ENCODE data around the gene RIIAD1. TPM values are rescaled to one million over a fixed set of nuclear protein-coding genes. Genes with fewer than 3 reads are reported as not detected.
"Not testable (repeated sequence)": the region's sequence is repeated elsewhere in the genome, so short reads cannot be mapped to it uniquely, and the experiment has no call there.

Gene RIIAD1
- total and polyA plus RNA-seq, 7 experiments from 2014 or later = not detected

GRCh38 chr1:151762941-151763921 lies 41.9 kb downstream of the RIIAD1 start, which contains the start of gene MRPL9:
TSS of gene MRPL9 (minus strand) at chr1:151763496. CDS start at chr1:151763479, 17 bp downstream.
- DNase-seq (peak; percentile 73 to 85 (median 82)), ATAC-seq (peak; percentile 99)
- peak within 1 kb of the TSS; percentile 76 for H3K4me3 ChIP-seq (ENCODE audit: low read length)
- no peaks in the 10 kb centered on the region for H3K27me3 Mint-ChIP-seq
- no peaks in the 10 kb centered on the region for H3K27me3 ChIP-seq (ENCODE audit: control insufficient read depth in 2 of 2, insufficient read depth in 2 of 2, low read length in 2 of 2)
- H3K36me3 Mint-ChIP-seq = peaks cover 3 to 23% (median 5%) of the 10 kb centered on the region in 5 donors
- peak within 1 kb of the TSS; percentile 81 for H3K27ac ChIP-seq (ENCODE audit: low read depth, low read length)
- H3K27ac Mint-ChIP-seq = peak within 1 kb of the TSS; percentile 92 to 100 (median 97)
- intact Hi-C loops (cut with micrococcal nuclease) = loop anchor here (1.0 to 5.0 kb wide), 7 partner anchors 27 to 564 kb away; partner anchors contain the start of genes TDRKH (in 2 of the 2), PI4KB (in 1 of the 2), PIP5K1A (in 1 of the 2) and RIIAD1 (in 1 of the 2)
- peaks cover 6 to 41% (median 12%) of the 10 kb centered on the region in 3 experiments for H3K36me3 ChIP-seq (ENCODE audit: control insufficient read depth in 2 of 3, insufficient read depth in 3 of 3, low read length in 3 of 3)
- peaks cover 0 to 3% (median 0%) of the 10 kb centered on the region in 11 donors for H3K9me3 Mint-ChIP-seq
- H3K4me3 Mint-ChIP-seq = peak within 1 kb of the TSS; percentile 91 to 98 (median 95)
- POLR2A ChIA-PET = interaction anchor here (0.5 to 3.0 kb wide), 18 partner anchors 8 to 1283 kb away, joined by 3 to 24 read pairs (median 3); partner anchors contain the start of genes POGZ, SNX27 and TDRKH
- H3K4me1 ChIP-seq (ENCODE audit: control insufficient read depth in 2 of 2, insufficient read depth in 2 of 2, low read length in 2 of 2) = peaks cover 11 to 12% of the 10 kb centered on the region in 2 donors
- H3K9me3 ChIP-seq (ENCODE audit: control insufficient read depth in 2 of 3, low read length in 3 of 3) = no peaks in the 10 kb centered on the region
- CTCF ChIA-PET = interaction anchor here (1.1 kb wide), 1 partner anchor 26 kb away, joined by 4 read pairs; no protein-coding TSS in a partner anchor
- peaks cover 13 to 28% (median 21%) of the 10 kb centered on the region in 7 donors for H3K4me1 Mint-ChIP-seq

GRCh38 chr1:151763990-151764389 lies 42.7 kb downstream of the RIIAD1 start:
- Mint-ChIP-seq H3K27me3 (no peaks in the 10 kb centered on the region), H3K9me3 (peaks cover 0 to 3% (median 0%) of the 10 kb centered on the region in 11 donors), H3K36me3 (peaks cover 3 to 23% (median 5%) of the 10 kb centered on the region in 5 donors), H3K4me1 (peaks cover 13 to 31% (median 21%) of the 10 kb centered on the region in 7 donors), H3K4me3 (peak overlapping the region; percentile 91 to 98 (median 95)), H3K27ac (peak overlapping the region; percentile 92 to 100 (median 97))
- intact Hi-C loops (cut with micrococcal nuclease) = loop anchor here (1.0 to 5.0 kb wide), 7 partner anchors 26 to 565 kb away; partner anchors contain the start of genes TDRKH (in 2 of the 2), PI4KB (in 1 of the 2), PIP5K1A (in 1 of the 2) and RIIAD1 (in 1 of the 2)
- DNase-seq = no peak
- POLR2A ChIA-PET = interaction anchor here (0.5 to 3.0 kb wide), 10 partner anchors 9 to 437 kb away, joined by 3 to 24 read pairs (median 4); partner anchors contain the start of genes POGZ, SNX27 and TDRKH
- H3K27ac ChIP-seq (ENCODE audit: low read depth, low read length) = peak overlapping the region; percentile 81
- H3K4me1 ChIP-seq (ENCODE audit: control insufficient read depth in 2 of 2, insufficient read depth in 2 of 2, low read length in 2 of 2) = peaks cover 11 to 12% of the 10 kb centered on the region in 2 donors
- CTCF ChIA-PET = interaction anchor here (1.1 kb wide), 1 partner anchor 25 kb away, joined by 4 read pairs; no protein-coding TSS in a partner anchor
- H3K27me3 ChIP-seq (ENCODE audit: control insufficient read depth in 2 of 2, insufficient read depth in 2 of 2, low read length in 2 of 2) = no peaks in the 10 kb centered on the region
- ATAC-seq = no peak
- H3K4me3 ChIP-seq (ENCODE audit: low read length) = peak overlapping the region; percentile 76
- H3K36me3 ChIP-seq (ENCODE audit: control insufficient read depth in 2 of 3, insufficient read depth in 3 of 3, low read length in 3 of 3) = peaks cover 6 to 36% (median 12%) of the 10 kb centered on the region in 3 experiments
- no peaks in the 10 kb centered on the region for H3K9me3 ChIP-seq (ENCODE audit: control insufficient read depth in 2 of 3, low read length in 3 of 3)

- H3K27ac ChIP-seq (ENCODE audit: low read depth, low read length); H3K27ac Mint-ChIP-seq; intact Hi-C loops (cut with micrococcal nuclease); H3K4me3 Mint-ChIP-seq; H3K9me3 Mint-ChIP-seq; H3K27me3 ChIP-seq (ENCODE audit: control insufficient read depth in 2 of 2, insufficient read depth in 2 of 2, low read length in 2 of 2); DNase-seq; POLR2A ChIA-PET; CTCF ChIA-PET; H3K27me3 Mint-ChIP-seq; H3K4me3 ChIP-seq (ENCODE audit: low read length); H3K36me3 Mint-ChIP-seq; H3K9me3 ChIP-seq (ENCODE audit: control insufficient read depth in 2 of 3, low read length in 3 of 3); ATAC-seq; H3K36me3 ChIP-seq (ENCODE audit: control insufficient read depth in 2 of 3, insufficient read depth in 3 of 3, low read length in 3 of 3); H3K4me1 ChIP-seq (ENCODE audit: control insufficient read depth in 2 of 2, insufficient read depth in 2 of 2, low read length in 2 of 2): not testable (repeated sequence)
- peaks cover 8 to 18% (median 11%) of the 10 kb centered on the region in 7 donors for H3K4me1 Mint-ChIP-seq
Observed at GRCh38 chr1:151768351-151769066, 47.2 kb downstream of the RIIAD1 start.

- H3K9me3 ChIP-seq (ENCODE audit: control insufficient read depth in 2 of 3, low read length in 3 of 3); ATAC-seq; H3K4me1 ChIP-seq (ENCODE audit: control insufficient read depth in 2 of 2, insufficient read depth in 2 of 2, low read length in 2 of 2); POLR2A ChIA-PET; CTCF ChIA-PET; H3K27ac ChIP-seq (ENCODE audit: low read depth, low read length); H3K27me3 ChIP-seq (ENCODE audit: control insufficient read depth in 2 of 2, insufficient read depth in 2 of 2, low read length in 2 of 2); H3K27me3 Mint-ChIP-seq; intact Hi-C loops (cut with micrococcal nuclease); DNase-seq; H3K27ac Mint-ChIP-seq; H3K4me3 Mint-ChIP-seq; H3K4me3 ChIP-seq (ENCODE audit: low read length); H3K36me3 ChIP-seq (ENCODE audit: control insufficient read depth in 2 of 3, insufficient read depth in 3 of 3, low read length in 3 of 3); H3K9me3 Mint-ChIP-seq: not testable (repeated sequence)
- H3K4me1 Mint-ChIP-seq = peaks cover 2 to 10% (median 3%) of the 10 kb centered on the region in 7 donors
- peaks cover 0 to 10% (median 0%) of the 10 kb centered on the region in 5 donors for H3K36me3 Mint-ChIP-seq
Observed at GRCh38 chr1:151769270-151769669, 47.9 kb downstream of the RIIAD1 start.

- Mint-ChIP-seq H3K9me3 (no peaks in the 10 kb centered on the region), H3K27ac (peak overlapping the region in 1 of 9 donors; percentile 10), H3K4me1 (no peaks in the 10 kb centered on the region), H3K4me3 (no peak overlapping the region), H3K27me3 (no peaks in the 10 kb centered on the region), H3K36me3 (peaks cover 0 to 41% (median 6%) of the 10 kb centered on the region in 5 donors)
- no peak for ATAC-seq
- intact Hi-C loops (cut with micrococcal nuclease) = no loop called here
- CTCF ChIA-PET = no interaction called here
- H3K4me3 ChIP-seq (ENCODE audit: low read length) = no peak overlapping the region
- POLR2A ChIA-PET = interaction anchor here (2.0 kb wide), 1 partner anchor 10 kb away, joined by 6 read pairs; the partner anchor contains the start of gene MRPL9
- H3K36me3 ChIP-seq (ENCODE audit: control insufficient read depth in 2 of 3, insufficient read depth in 3 of 3, low read length in 3 of 3) = peaks cover 0 to 40% (median 0%) of the 10 kb centered on the region in 3 experiments
- no peak for DNase-seq
- H3K4me1 ChIP-seq (ENCODE audit: control insufficient read depth in 2 of 2, insufficient read depth in 2 of 2, low read length in 2 of 2) = no peaks in the 10 kb centered on the region
- H3K27me3 ChIP-seq (ENCODE audit: control insufficient read depth in 2 of 2, insufficient read depth in 2 of 2, low read length in 2 of 2) = no peaks in the 10 kb centered on the region
- H3K9me3 ChIP-seq (ENCODE audit: control insufficient read depth in 2 of 3, low read length in 3 of 3) = no peaks in the 10 kb centered on the region
- no peak overlapping the region for H3K27ac ChIP-seq (ENCODE audit: low read depth, low read length)
Observed at GRCh38 chr1:151773702-151774101, 52.4 kb downstream of the RIIAD1 start.

All from naive thymus-derived CD4-positive, alpha-beta T cell (primary cell).